ENCODE results near the gene SKIL.

DNA sequence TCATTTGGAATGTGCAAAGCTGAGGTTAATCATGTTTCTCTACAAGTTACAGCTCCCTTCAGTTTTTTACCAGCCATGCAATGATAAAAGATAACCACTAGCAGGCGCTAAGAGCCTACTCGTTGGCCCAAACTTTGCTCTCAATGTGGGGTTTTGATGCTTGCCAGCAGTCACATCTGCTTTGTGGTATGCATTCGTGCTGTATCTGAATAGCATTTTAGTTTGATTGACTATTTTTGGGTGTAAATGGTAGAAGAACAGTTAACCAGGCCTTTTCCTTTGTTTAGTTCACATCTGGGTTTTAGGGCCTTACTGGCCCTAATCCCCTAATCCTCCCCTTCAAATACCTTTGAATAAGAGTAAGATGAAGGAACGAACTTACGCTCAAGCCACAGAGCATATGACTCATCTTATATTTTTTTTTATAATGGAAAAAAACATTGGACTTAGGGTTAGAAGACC, 56.7 kb downstream of the SKIL start:
- TF ChIP-seq, protein P1, sequence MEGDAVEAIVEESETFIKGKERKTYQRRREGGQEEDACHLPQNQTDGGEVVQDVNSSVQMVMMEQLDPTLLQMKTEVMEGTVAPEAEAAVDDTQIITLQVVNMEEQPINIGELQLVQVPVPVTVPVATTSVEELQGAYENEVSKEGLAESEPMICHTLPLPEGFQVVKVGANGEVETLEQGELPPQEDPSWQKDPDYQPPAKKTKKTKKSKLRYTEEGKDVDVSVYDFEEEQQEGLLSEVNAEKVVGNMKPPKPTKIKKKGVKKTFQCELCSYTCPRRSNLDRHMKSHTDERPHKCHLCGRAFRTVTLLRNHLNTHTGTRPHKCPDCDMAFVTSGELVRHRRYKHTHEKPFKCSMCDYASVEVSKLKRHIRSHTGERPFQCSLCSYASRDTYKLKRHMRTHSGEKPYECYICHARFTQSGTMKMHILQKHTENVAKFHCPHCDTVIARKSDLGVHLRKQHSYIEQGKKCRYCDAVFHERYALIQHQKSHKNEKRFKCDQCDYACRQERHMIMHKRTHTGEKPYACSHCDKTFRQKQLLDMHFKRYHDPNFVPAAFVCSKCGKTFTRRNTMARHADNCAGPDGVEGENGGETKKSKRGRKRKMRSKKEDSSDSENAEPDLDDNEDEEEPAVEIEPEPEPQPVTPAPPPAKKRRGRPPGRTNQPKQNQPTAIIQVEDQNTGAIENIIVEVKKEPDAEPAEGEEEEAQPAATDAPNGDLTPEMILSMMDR (IDR thresholded peaks at IDR 0.05; ENCODE audit: low read length): peak; percentile 99
- TF ChIP-seq EZH2 (IDR thresholded peaks at IDR 0.05; ENCODE audit: borderline replicate concordance, low read length): no peak

All from OCI-LY1 (cell line).